CD4-positive, alpha-beta T cell treated with Interleukin-21 for 1 hour (primary cell): Measurements from ENCODE around the gene LRRK2.
"Not testable (repeated sequence)": the region's sequence is repeated elsewhere in the genome, so short reads cannot be mapped to it uniquely, and the experiment has no call there.

Experiments used
- DNase-seq: peaks from one replicate; pipeline ENCODE4 v3.0.0-alpha.2; 2020

LRRK2 gene

DNA sequence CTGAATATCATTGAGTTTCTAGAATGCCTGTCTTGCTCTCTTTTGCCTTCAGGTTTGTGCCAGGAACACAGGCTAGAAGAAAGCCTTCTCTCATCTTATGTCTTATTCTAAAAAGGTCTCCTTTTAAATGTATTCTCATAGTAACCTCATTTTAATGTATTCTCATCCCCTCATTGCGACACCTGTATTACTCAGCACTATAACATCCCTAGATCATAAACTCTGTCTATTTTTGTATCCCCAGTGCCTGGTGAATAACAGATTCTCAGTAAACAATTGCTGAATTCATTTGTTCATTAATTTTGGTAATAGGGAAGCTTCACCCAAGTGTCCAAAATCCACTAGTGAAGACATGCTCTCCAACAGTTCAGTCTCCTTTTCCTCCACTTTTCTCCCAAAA, 8.8 kb upstream of the LRRK2 start:
- DNase-seq, result no peak

GRCh38 chr12:40216516-40217288, 8.1 kb upstream of the LRRK2 start:
- DNase-seq, result no peak

- no peak for DNase-seq
Observed at GRCh38 chr12:40219760-40220159, 5.0 kb upstream of the LRRK2 start.

GRCh38 chr12:40222247-40222646, 2.5 kb upstream of the LRRK2 start:
- DNase-seq, result no peak

DNA sequence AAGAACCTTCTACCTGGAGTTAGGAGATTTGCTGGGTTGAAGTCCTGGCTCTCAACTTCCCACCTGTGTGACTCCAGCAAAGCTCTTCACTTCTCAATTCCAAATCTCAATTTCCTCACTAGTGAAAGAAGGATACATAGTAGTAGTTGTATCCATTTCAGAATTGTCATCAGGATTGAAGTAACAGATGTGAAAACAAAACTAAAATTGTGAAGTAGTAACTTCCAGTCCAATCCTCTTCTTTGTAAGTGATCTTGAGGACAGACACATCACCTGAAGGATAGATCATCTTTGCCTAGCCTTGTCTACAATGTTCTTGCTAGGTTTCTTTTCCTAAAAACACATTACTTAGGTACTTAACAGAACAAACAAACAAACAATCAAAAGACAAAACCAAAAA, 1.2 kb upstream of the LRRK2 start:
- DNase-seq, result no peak

DNA sequence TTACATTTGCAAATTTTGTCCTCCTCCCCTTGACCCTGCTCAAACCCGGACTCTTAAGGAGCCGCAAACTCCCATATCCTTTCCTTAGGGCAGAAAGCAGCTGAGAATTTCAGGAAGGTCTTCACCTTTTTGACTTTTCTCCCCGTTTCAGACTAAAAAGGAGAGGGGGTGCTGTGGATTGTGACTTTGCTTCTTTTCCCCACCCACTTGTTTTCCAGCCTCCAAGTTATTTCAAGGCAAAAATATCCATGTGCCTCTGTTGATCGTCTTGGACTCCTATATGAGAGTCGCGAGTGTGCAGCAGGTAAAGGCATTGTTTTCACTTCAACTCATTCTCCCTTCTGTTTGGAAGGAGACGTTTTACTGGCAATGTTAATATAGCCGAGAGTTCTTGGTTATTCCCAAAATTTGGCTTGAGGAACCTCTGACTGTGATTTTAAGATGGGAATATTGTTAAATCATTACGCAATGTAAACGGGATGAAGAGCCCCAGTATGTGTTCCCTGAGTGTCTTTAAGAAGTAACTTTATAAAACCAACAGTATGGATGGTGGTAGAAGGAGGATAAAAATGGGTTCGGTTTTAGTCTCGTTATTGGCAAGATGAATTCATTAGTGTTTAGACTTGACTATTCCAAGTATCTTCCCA, 663 bp downstream of the LRRK2 start:
- DNase-seq, result no peak

DNA sequence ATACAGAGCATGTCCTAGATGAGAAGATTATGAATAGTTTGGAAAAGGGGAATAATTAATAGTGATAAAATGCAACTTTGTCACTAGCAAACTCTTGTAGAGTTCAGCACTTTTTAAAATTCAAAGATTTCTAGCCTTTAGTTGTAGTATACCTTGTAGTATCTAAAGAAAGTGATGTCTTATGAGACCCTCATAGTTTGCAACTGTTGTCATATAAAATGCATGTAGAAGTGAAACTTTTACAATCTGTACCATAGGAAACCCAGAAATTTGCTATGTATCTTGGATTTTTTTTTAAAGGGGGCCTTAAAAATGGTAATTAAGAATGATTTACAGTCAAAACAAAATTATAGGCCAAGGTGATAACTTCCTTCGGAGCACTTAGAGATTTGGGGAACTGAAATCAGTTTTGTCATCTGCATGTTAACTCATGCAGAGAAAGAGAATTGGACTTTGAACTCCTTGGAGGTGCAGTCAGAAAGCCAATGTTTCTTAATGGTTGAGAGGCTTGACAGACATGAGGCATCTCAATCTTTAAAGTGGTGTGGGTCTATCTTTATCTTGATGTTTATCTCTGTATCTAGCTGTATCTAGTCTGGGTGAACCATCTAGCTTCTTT, 1.3 kb downstream of the LRRK2 start:
- DNase-seq, result no peak

GRCh38 chr12:40226705-40227104, 1.9 kb downstream of the LRRK2 start:
- no peak for DNase-seq

DNA sequence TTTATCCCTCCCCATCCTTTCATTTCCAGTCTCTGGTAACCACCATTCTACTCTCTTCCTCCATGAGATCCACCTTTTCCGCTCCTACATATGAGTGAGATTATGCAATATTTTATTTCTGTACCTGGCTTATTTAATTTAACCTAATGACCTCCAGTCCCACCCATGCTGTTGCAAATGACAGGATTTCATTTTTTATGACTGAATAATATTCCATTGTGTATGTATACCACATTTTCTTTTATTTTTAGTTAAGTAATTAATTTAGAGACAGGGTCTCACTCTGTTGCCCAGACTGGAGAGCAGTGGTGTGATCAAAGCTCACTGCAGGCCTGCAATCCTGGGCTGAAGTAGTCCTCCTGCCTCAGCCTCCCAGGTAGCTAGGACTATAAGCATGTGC, 2.6 kb downstream of the LRRK2 start:
- DNase-seq, result no peak

DNA sequence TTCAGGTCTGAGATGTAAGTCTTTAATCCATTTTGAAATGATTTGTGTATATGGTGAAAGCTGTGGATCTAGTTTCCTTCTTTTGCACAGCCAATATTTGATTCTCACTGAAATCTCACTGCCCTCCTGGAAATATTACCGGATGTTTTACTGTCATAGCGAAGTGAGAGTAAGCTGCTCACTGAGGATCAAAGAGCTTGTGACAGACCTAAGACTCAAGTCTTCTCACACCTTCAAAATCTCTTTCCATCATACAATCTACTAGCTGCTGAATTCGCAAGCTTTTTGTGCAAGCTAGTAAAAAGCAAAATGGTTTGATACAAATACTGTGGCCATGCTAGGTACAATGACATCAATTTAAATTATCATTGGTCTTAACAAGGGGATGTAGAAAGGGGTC, 3.9 kb downstream of the LRRK2 start:
- DNase-seq, result no peak

GRCh38 chr12:40229690-40230651, 5.2 kb downstream of the LRRK2 start:
- no peak for DNase-seq

- no peak for DNase-seq
Observed at GRCh38 chr12:40232602-40233001, 7.8 kb downstream of the LRRK2 start.

DNA sequence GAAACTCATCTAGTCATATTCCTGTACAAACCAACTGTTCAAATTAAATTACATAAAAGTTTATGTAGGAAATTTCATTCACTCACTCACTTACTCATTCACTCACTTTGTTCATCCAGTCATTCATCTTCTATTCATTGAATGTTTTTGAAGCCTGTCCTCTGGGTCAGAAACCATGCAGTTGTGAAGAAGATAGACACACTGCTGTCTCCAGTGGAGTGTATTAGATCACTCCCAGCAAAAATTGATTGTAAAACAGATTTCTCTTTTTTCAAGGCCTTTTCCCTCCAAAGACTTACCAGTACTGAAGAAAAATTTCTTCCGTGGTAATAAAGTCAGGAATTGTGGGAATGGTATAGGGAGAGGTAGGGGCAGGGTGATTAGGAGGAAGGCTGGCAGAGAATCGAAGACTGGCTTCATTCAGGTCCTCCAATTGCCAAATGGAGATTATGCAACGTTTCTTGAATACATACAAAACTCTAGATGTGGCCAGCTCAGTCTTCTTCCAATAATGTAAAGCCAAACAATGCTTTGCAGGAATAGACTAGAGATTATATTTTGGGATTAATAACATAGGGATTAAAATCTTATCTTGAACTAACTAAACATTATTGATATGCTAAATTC, 9.1 kb downstream of the LRRK2 start:
- no peak for DNase-seq

DNA sequence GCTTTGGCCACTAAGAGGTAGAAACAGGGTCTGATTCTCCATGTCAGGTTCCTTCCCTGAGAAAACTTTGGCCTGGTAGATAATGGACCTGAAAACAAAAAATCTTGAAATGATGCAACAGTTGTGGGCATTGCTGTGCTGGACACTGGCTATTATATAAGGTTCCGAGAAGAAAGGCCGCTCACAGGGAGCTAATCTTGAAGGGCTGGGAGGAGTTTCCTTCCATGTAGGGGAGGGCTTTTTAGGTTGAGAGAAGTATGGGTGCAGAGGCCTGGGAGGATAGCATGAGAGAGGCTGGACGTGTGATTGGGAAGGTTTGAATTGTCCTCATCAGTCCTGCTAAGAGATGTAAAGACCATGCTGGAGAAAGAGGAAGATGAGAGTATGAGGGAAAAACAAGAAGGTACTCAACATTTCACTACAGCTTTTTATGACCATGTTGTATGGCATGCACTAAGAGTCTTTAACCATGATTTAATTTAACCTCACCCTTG, 11.6 kb downstream of the LRRK2 start:
- no peak for DNase-seq

- DNase-seq, result no peak
Observed at GRCh38 chr12:40238266-40238902, 13.6 kb downstream of the LRRK2 start.

DNA sequence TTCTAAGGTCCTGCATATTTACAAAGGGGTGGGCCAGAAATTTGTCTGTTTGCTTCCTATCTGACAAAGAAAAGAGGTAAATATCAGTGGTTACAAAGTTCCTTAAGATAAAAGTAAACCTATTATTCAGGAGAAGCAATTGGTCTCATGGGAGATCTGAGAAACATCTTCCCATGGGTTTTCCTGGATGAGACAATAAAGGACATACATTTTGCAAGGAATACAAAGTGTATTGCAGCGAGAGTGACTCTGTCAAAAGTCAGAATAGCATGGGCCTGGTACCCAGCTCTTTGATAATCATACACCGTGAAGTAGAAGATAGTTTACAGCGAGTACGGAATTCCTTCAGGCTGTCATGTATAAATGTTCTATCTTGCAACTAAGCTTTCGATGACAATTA, 14.2 kb downstream of the LRRK2 start:
- DNase-seq, result no peak

- DNase-seq, result no peak
Observed at GRCh38 chr12:40240779-40241178, 16.0 kb downstream of the LRRK2 start.

GRCh38 chr12:40241741-40242140, 16.9 kb downstream of the LRRK2 start:
- no peak for DNase-seq

DNA sequence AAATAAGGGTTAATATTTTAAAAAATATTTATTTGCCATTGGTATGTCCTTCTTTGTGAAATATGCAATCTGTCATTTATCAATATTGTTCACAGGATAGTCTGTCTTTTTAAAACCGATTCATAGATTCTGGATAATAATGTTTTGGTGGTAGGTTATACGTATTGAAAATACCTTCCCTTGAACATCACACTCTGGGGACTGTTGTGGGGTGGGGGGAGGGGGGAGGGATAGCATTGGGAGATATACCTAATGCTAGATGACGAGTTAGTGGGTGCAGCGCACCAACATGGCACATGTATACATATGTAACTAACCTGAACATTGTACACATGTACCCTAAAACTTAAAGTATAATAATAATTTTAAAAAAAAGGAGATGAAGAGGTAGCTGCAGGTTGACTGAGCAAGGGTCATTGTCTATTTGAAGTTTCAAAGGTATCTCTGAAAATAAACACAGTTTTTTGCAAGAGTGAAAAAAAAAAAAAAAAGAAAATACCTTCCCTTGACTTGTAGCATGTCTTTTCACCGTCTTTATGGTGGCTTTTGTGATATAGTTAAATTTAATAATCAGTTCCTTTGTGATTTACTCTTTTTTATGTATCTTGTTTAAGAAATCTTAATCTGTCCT, 19.8 kb downstream of the LRRK2 start:
- DNase-seq, result not testable (repeated sequence)

DNA sequence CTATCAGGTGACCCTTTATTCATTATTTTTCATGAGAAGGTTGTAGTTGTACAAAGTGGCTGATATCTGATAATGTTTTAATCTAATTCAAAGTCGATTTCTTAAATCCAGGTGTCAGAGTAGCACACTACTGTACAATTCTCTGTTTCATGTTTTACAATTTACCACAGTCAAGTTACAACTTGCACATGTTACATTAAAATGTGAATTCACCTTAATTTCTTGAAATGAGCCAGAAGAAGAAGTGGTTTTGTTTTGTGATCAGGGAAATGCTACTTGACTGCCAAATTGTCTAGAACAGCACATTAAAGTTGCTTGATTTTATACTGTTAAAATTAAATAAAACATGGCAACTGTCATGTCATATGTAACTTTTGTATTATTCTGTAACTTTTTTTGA, 23.2 kb downstream of the LRRK2 start:
- no peak for DNase-seq

- DNase-seq, result no peak
Observed at GRCh38 chr12:40248585-40249297, 23.9 kb downstream of the LRRK2 start.
